C4-2B (cell line): ENCODE results near the gene AAMDC.

Experiments used
- ZFX ChIP-seq: fragments of 450-650 bp; IDR thresholded peaks from 2 replicates; pipeline ENCODE4 v1.6.1; 2017
- TF ChIP-seq, protein P1 (sequence below): fragments of 450-650 bp; conservative IDR thresholded peaks from 2 replicates; pipeline ENCODE4 v1.5.1; 2017; ENCODE audit warnings: mild to moderate bottlenecking

DNA sequence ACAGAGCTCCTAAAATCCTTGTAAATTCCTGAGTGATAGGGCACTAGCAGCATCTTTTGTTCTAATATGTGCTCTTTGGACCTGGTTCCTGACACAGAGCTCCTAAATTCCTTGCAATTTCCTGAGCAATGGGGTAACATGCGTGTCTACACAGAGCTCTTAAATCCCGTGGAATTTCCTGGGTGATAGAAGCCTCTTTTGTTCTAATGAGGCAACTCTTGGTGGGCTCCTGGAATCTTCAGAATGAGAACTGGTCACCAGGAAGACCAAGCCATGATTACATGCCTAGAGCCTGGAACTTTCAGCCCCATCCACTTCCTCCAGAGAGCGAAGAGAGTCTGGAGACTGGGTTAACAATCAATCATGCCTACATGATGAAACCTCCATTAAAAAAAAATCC, 19.5 kb upstream of the AAMDC start:
- TF ChIP-seq, protein P1, sequence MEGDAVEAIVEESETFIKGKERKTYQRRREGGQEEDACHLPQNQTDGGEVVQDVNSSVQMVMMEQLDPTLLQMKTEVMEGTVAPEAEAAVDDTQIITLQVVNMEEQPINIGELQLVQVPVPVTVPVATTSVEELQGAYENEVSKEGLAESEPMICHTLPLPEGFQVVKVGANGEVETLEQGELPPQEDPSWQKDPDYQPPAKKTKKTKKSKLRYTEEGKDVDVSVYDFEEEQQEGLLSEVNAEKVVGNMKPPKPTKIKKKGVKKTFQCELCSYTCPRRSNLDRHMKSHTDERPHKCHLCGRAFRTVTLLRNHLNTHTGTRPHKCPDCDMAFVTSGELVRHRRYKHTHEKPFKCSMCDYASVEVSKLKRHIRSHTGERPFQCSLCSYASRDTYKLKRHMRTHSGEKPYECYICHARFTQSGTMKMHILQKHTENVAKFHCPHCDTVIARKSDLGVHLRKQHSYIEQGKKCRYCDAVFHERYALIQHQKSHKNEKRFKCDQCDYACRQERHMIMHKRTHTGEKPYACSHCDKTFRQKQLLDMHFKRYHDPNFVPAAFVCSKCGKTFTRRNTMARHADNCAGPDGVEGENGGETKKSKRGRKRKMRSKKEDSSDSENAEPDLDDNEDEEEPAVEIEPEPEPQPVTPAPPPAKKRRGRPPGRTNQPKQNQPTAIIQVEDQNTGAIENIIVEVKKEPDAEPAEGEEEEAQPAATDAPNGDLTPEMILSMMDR, result no peak
- TF ChIP-seq ZFX, result no peak
